ENCODE data around the gene TESMIN.

Gene TESMIN

DNA sequence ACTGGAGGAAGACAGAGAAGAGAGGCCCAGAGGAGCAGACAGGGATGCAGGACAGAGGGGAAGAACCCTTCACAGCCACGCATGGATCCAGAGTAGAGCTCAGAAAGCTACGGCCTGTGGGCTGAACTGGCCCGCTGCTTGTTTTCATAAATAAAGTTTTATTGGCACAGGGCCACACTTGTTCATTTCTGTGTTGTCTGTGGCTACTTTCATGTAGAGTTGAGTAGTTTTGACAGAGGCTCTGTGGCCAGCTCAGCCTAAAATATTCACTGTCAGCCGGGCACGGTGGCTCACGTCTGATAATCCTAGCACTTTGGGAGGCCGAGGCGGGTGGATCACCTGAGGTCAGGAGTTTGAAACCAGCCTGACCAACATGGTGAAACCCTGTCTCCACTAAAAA, 93.2 kb downstream of the TESMIN start:
- no peak for DNase-seq

Data from activated CD8-positive, alpha-beta memory T cell treated with anti-CD3 and anti-CD28 coated beads, Interleukin-2, amount 50 U/mL, for 48 hours (primary cell).